Measurements from ENCODE around the gene ZNF580. TPM values are rescaled to one million over a fixed set of nuclear protein-coding genes. Genes with fewer than 3 reads are reported as not detected.
A peak's percentile ranks its signal among the peaks of the same experiment; 100 is the strongest.

The ZNF580 gene
- total and polyA plus RNA-seq, 9 of the 15 experiments (the other 6 are each of a cell fraction or from before 2014, with no cell fraction given): 2.3 to 47.4 (median 6.0) TPM

DNA sequence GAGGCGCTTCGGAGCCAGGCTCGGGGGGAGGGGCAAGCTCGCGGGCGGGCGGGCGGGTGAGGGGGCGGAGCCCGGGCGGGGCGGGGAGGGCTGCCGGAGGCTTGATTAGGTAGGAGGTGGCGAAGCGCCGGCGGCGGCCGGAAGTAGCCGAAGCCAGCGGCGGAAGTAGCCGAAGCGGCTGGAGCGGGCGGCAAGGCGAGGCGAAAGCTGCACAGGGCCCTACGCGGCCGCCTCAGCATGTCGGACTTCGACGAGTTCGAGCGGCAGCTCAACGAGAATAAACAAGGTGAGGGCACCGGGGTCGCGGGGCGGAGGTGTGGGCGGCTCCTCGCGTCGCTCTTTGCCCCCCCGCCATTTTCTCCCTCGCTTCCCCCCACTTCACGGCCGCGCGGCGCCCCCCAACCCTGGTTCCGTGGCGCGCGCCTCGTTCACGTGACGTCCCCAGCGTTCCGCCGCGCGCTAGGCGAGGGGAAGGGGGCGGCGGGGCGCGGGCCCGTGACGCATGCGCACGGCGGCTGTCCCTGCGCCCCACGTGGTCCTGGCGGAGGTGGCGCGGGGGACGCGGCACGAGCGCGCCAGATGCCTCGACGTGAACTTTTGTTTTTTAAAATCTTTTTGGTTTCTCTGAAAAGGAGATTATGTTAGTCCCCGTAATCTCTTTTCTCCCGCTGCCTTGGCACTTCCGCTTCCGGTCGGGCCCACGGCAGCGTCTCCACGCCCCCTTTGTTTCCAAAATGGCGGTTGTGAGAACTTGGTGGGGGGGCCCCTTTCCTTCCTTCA lies 14.3 kb downstream of the ZNF580 start, which contains the start of gene U2AF2 (continued):
- TF ChIP-seq, protein P1, sequence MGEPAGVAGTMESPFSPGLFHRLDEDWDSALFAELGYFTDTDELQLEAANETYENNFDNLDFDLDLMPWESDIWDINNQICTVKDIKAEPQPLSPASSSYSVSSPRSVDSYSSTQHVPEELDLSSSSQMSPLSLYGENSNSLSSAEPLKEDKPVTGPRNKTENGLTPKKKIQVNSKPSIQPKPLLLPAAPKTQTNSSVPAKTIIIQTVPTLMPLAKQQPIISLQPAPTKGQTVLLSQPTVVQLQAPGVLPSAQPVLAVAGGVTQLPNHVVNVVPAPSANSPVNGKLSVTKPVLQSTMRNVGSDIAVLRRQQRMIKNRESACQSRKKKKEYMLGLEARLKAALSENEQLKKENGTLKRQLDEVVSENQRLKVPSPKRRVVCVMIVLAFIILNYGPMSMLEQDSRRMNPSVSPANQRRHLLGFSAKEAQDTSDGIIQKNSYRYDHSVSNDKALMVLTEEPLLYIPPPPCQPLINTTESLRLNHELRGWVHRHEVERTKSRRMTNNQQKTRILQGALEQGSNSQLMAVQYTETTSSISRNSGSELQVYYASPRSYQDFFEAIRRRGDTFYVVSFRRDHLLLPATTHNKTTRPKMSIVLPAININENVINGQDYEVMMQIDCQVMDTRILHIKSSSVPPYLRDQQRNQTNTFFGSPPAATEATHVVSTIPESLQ (CRISPR knock-in tag; IDR thresholded peaks at IDR 0.05): no peak
- TF ChIP-seq, protein P2, sequence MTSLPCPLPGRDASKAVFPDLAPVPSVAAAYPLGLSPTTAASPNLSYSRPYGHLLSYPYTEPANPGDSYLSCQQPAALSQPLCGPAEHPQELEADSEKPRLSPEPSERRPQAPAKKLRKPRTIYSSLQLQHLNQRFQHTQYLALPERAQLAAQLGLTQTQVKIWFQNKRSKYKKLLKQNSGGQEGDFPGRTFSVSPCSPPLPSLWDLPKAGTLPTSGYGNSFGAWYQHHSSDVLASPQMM (CRISPR knock-in tag; IDR thresholded peaks at IDR 0.05): no peak
- 0 out of 2 replicates have a peak, but pooled peaks have one; percentile 50 for TF ChIP-seq HDAC2 (IDR thresholded peaks at IDR 0.05)
- TF ChIP-seq KLF6 (CRISPR knock-in tag; IDR thresholded peaks at IDR 0.05; ENCODE audit: borderline replicate concordance): no peak
- 0 out of 2 replicates have a peak, but pooled peaks have one; percentile 14 for TF ChIP-seq ZNF347 (CRISPR knock-in tag; IDR thresholded peaks at IDR 0.05; ENCODE audit: low read depth)
- TF ChIP-seq, protein P3, sequence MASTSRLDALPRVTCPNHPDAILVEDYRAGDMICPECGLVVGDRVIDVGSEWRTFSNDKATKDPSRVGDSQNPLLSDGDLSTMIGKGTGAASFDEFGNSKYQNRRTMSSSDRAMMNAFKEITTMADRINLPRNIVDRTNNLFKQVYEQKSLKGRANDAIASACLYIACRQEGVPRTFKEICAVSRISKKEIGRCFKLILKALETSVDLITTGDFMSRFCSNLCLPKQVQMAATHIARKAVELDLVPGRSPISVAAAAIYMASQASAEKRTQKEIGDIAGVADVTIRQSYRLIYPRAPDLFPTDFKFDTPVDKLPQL (IDR thresholded peaks at IDR 0.05; ENCODE audit: extremely low read depth, insufficient read length): no peak
- peak; percentile 75 for TF ChIP-seq POLR2AphosphoS5 (IDR thresholded peaks at IDR 0.05; ENCODE audit: control insufficient read depth, insufficient read depth, low read depth, low read length)
- no peak; the same call in 1 of the 2 replicates for TF ChIP-seq GATAD2B (IDR thresholded peaks at IDR 0.05; ENCODE audit: borderline replicate concordance)
- peak; percentile 88 for TF ChIP-seq SAP30 (IDR thresholded peaks at IDR 0.05; ENCODE audit: borderline replicate concordance, insufficient read depth, low read depth, low read length, poor library complexity, severe bottlenecking)
- no peak for TF ChIP-seq ZNF24 (IDR thresholded peaks at IDR 0.05)
- no peak for TF ChIP-seq PHF21A (IDR thresholded peaks at IDR 0.05; ENCODE audit: borderline replicate concordance, low read depth)
- TF ChIP-seq ZNF354B (CRISPR knock-in tag; IDR thresholded peaks at IDR 0.05): no peak
- 0 out of 2 replicates have a peak, but pooled peaks have one; percentile 84 for TF ChIP-seq NR4A1 (CRISPR knock-in tag; IDR thresholded peaks at IDR 0.05)
- TF ChIP-seq NR4A1 (tag; IDR thresholded peaks at IDR 0.05): 0 out of 2 replicates have a peak, but pooled peaks have one; percentile 82
- peak; percentile 90 for TF ChIP-seq GABPB1 (CRISPR knock-in tag; IDR thresholded peaks at IDR 0.05)
- peak; percentile 81 for TF ChIP-seq KDM5B (IDR thresholded peaks at IDR 0.05; ENCODE audit: insufficient replicate concordance, low read depth, low read length)
- no peak for TF ChIP-seq SLC30A9 (CRISPR knock-in tag; IDR thresholded peaks at IDR 0.05)
- TF ChIP-seq ZSCAN32 (CRISPR knock-in tag; IDR thresholded peaks at IDR 0.05): no peak
- no peak for TF ChIP-seq ZNF224 (CRISPR knock-in tag; IDR thresholded peaks at IDR 0.05)
- no peak for TF ChIP-seq HSF4 (CRISPR knock-in tag; IDR thresholded peaks at IDR 0.05; ENCODE audit: borderline replicate concordance)
- TF ChIP-seq POLR2G (IDR thresholded peaks at IDR 0.05; ENCODE audit: low read depth, low read length): peak; percentile 89
- no peak for TF ChIP-seq SMARCA5 (IDR thresholded peaks at IDR 0.05)
- TF ChIP-seq MTF1 (CRISPR knock-in tag; IDR thresholded peaks at IDR 0.05; ENCODE audit: borderline replicate concordance): no peak
- no peak for TF ChIP-seq ZNF436 (CRISPR knock-in tag; IDR thresholded peaks at IDR 0.05)
- no peak for TF ChIP-seq SRSF9 (IDR thresholded peaks at IDR 0.05; ENCODE audit: borderline replicate concordance, low read depth, low read length)
- no peak for TF ChIP-seq ZNF717 (CRISPR knock-in tag; IDR thresholded peaks at IDR 0.05)
- no peak for TF ChIP-seq SRSF1 (IDR thresholded peaks at IDR 0.05; ENCODE audit: low read depth, low read length)
